ENCODE results near the gene FAM120AOS.

FAM120AOS gene

GRCh38 chr9:93467462-93467861 lies 14.1 kb upstream of the FAM120AOS start:
- in situ Hi-C loops (cut with MboI; ENCODE audit: low sequenced_read_pairs) = no loop called here

GRCh38 chr9:93467062-93467416 lies 13.7 kb upstream of the FAM120AOS start:
- in situ Hi-C loops (cut with MboI; ENCODE audit: low sequenced_read_pairs) = no loop called here

GRCh38 chr9:93466416-93467061 lies 13.2 kb upstream of the FAM120AOS start:
- in situ Hi-C loops (cut with MboI; ENCODE audit: low sequenced_read_pairs) = no loop called here

GRCh38 chr9:93465855-93466254 lies 12.5 kb upstream of the FAM120AOS start:
- in situ Hi-C loops (cut with MboI; ENCODE audit: low sequenced_read_pairs) = no loop called here

- in situ Hi-C loops (cut with MboI; ENCODE audit: low sequenced_read_pairs) = no loop called here
Measured at GRCh38 chr9:93464876-93465275, 11.5 kb upstream of the FAM120AOS start.

GRCh38 chr9:93464395-93464794 lies 11.0 kb upstream of the FAM120AOS start:
- in situ Hi-C loops (cut with MboI; ENCODE audit: low sequenced_read_pairs) = no loop called here

- in situ Hi-C loops (cut with MboI; ENCODE audit: low sequenced_read_pairs) = no loop called here
Measured at GRCh38 chr9:93463638-93464248, 10.4 kb upstream of the FAM120AOS start.

- in situ Hi-C loops (cut with MboI; ENCODE audit: low sequenced_read_pairs) = no loop called here
Measured at GRCh38 chr9:93461821-93462220, 8.4 kb upstream of the FAM120AOS start.

- in situ Hi-C loops (cut with MboI; ENCODE audit: low sequenced_read_pairs) = no loop called here
Measured at GRCh38 chr9:93461414-93461743, 8.0 kb upstream of the FAM120AOS start.

GRCh38 chr9:93460689-93461413 lies 7.5 kb upstream of the FAM120AOS start:
- in situ Hi-C loops (cut with MboI; ENCODE audit: low sequenced_read_pairs) = no loop called here

- in situ Hi-C loops (cut with MboI; ENCODE audit: low sequenced_read_pairs) = no loop called here
Measured at GRCh38 chr9:93459432-93459847, 6.1 kb upstream of the FAM120AOS start.

GRCh38 chr9:93458712-93459111 lies 5.3 kb upstream of the FAM120AOS start:
- in situ Hi-C loops (cut with MboI; ENCODE audit: low sequenced_read_pairs) = no loop called here

GRCh38 chr9:93457006-93457405 lies 3.6 kb upstream of the FAM120AOS start:
- in situ Hi-C loops (cut with MboI; ENCODE audit: low sequenced_read_pairs) = no loop called here

- in situ Hi-C loops (cut with MboI; ENCODE audit: low sequenced_read_pairs) = no loop called here
Measured at GRCh38 chr9:93456504-93456903, 3.1 kb upstream of the FAM120AOS start.

- in situ Hi-C loops (cut with MboI; ENCODE audit: low sequenced_read_pairs) = no loop called here
Measured at GRCh38 chr9:93456022-93456421, 2.6 kb upstream of the FAM120AOS start.

GRCh38 chr9:93452710-93453046 lies 703 bp downstream of the FAM120AOS start:
- in situ Hi-C loops (cut with MboI; ENCODE audit: low sequenced_read_pairs) = no loop called here

GRCh38 chr9:93451849-93452709 lies 1.3 kb downstream of the FAM120AOS start:
- in situ Hi-C loops (cut with MboI; ENCODE audit: low sequenced_read_pairs) = no loop called here

- in situ Hi-C loops (cut with MboI; ENCODE audit: low sequenced_read_pairs) = no loop called here
Measured at GRCh38 chr9:93450945-93451815, 2.2 kb downstream of the FAM120AOS start, which contains the start of gene FAM120A. FAM120A (plus strand) TSS chr9:93451685; CDS start chr9:93451916, 231 bp downstream.

GRCh38 chr9:93447655-93448054 lies 5.7 kb downstream of the FAM120AOS start:
- in situ Hi-C loops (cut with MboI; ENCODE audit: low sequenced_read_pairs) = no loop called here

GRCh38 chr9:93446073-93446472 lies 7.3 kb downstream of the FAM120AOS start:
- in situ Hi-C loops (cut with MboI; ENCODE audit: low sequenced_read_pairs) = no loop called here
